Measurements from ENCODE around the gene KCTD21.
"Not testable (repeated sequence)": the region's sequence is repeated elsewhere in the genome, so short reads cannot be mapped to it uniquely, and the experiment has no call there.

The KCTD21 gene

GRCh38 chr11:78188286-78189173 is at the start of gene KCTD21, which contains the start of gene USP35:
Gene KCTD21, minus strand, starts transcription at chr11:78188626. Its CDS starts 14,072 bp downstream, at chr11:78174554.
Gene USP35, plus strand, starts transcription at chr11:78188919. Its CDS starts 7,327 bp downstream, at chr11:78196246.
- peak; percentile 96 for DNase-seq

GRCh38 chr11:78237293-78238046 is 49.0 kb upstream of the KCTD21 start:
- DNase-seq, result no peak

- no peak for DNase-seq
Measured at GRCh38 chr11:78234006-78234405, 45.6 kb upstream of the KCTD21 start.

- DNase-seq, result not testable (repeated sequence)
Measured at GRCh38 chr11:78233046-78233445, 44.6 kb upstream of the KCTD21 start.

GRCh38 chr11:78231962-78232501 is 43.6 kb upstream of the KCTD21 start:
- no peak for DNase-seq

- DNase-seq, result no peak
Measured at GRCh38 chr11:78230161-78230877, 41.9 kb upstream of the KCTD21 start.

- no peak for DNase-seq
Measured at GRCh38 chr11:78229106-78229505, 40.7 kb upstream of the KCTD21 start.

- DNase-seq, result peak; percentile 82
Measured at GRCh38 chr11:78228467-78228866, 40.0 kb upstream of the KCTD21 start.

GRCh38 chr11:78227921-78228320 is 39.5 kb upstream of the KCTD21 start:
- no peak for DNase-seq

GRCh38 chr11:78226684-78227680 is 38.6 kb upstream of the KCTD21 start:
- DNase-seq, result no peak

- DNase-seq, result no peak
Measured at GRCh38 chr11:78224906-78225420, 36.5 kb upstream of the KCTD21 start.

GRCh38 chr11:78224506-78224905 is 36.1 kb upstream of the KCTD21 start:
- DNase-seq, result no peak

GRCh38 chr11:78223320-78223954 is 35.0 kb upstream of the KCTD21 start:
- DNase-seq, result no peak

GRCh38 chr11:78222726-78223125 is 34.3 kb upstream of the KCTD21 start:
- DNase-seq, result not testable (repeated sequence)

- DNase-seq, result no peak
Measured at GRCh38 chr11:78221396-78222315, 33.2 kb upstream of the KCTD21 start.

- no peak for DNase-seq
Measured at GRCh38 chr11:78220218-78221157, 32.1 kb upstream of the KCTD21 start.

GRCh38 chr11:78219493-78220217 is 31.2 kb upstream of the KCTD21 start:
- no peak for DNase-seq

Measured in DMS79 treated with DMSO at 0.1 percent for 48 hours (cell line).